GM12874 (cell line): Measurements from ENCODE around the gene PRRT1B.

Experiments
- CTCF ChIP-seq: IDR thresholded peaks from 2 replicates; pipeline ENCODE4 v1.5.1; 2011; ENCODE audit warnings: low read depth, mild to moderate bottlenecking, control low read depth, low read length, moderate library complexity; ENCODE audit not compliant: insufficient read depth

PRRT1B gene

GRCh38 chr9:131582466-131583336 is 37.4 kb downstream of the PRRT1B start:
- TF ChIP-seq CTCF: no peak

DNA sequence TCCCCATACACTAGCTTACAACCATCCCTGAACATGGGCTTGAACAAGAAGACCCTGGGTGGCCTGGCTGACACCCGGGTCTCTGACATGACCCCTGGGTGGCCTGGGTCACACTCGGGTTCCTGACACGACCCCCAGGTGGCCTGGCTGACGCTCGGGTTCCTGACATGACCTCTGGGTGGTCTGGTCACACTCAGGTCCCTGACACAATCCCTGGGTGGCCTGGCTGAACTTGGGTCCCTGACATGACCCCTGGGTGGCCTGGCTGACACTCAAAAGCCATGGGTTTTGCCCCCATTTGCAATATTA is 38.0 kb downstream of the PRRT1B start:
- no peak for TF ChIP-seq CTCF

DNA sequence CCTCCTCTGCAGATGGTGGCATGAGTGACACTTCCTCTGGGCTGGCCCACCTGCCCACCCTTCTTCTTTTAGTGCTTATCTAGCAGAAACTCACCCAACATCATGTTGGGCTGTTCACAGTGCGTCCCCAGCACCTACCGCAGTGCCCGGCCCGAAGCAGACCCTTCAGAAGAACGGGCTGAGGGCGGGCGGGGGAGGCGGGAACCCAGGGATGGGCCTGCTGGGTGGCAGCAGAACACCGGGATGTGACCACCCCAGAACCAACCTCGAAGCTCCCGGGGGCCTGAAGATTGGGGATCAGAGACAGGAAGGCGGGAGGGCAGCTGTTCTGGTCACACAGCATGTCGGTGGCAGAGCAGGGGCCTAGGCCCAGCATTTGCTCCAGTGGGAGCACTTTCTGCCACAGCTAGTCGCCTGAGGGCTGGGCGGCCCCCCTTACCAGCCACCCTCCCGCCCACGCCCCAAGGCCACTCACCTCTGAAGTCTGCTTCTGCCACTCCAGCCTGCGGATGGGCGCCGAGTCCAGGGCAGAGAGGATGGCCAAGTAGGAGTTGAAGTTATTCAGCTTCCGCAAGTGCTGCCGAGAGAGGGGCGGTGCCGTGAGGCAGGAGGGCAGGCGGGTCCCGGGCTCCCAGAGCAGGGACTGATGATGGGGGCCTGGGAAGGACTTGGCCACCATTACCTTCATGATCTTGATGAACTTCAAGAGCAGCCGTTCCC is 38.7 kb downstream of the PRRT1B start:
- TF ChIP-seq CTCF: no peak

- TF ChIP-seq CTCF: no peak
These were observed 39.5 kb downstream of the PRRT1B start for GRCh38 chr9:131584858-131585257.

GRCh38 chr9:131585375-131585774 is 40.1 kb downstream of the PRRT1B start:
- no peak for TF ChIP-seq CTCF

DNA sequence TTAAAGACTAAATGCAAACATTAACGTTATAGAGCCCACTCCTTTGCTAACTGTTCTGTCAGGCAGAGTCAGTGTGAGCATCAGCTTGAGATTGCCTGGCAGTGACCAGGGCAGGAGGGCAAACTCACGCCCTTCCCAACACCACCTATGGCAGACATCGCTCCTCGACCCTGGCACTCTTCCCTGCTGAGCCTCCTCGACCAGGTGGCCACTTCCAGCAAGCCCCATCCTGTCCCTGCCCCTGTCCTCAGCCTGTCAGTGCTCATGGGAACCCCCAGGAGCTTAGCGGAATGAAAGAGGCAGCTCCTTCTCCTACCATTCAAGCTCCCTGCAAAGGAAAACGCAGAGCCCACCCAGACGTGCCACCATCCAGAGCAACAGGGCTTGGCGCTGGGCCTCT is 42.0 kb downstream of the PRRT1B start:
- no peak for TF ChIP-seq CTCF

GRCh38 chr9:131587906-131588305 is 42.6 kb downstream of the PRRT1B start:
- no peak for TF ChIP-seq CTCF
